Endothelial cell of umbilical vein (primary cell): ENCODE measurements around the gene RAB1B.
"Not testable (repeated sequence)": the region's sequence is repeated elsewhere in the genome, so short reads cannot be mapped to it uniquely, and the experiment has no call there.

Source experiments
- EZH2 ChIP-seq: IDR thresholded peaks from 2 replicates; pipeline ENCODE4 v1.6.1; 2012; ENCODE audit warnings: borderline replicate concordance, low read depth, mild to moderate bottlenecking, moderate library complexity, low read length, inconsistent platforms; ENCODE audit not compliant: severe bottlenecking
- FOS ChIP-seq: IDR thresholded peaks from 2 replicates; pipeline ENCODE4 v1.6.1; 2011; ENCODE audit warnings: mild to moderate bottlenecking, low read length, moderate library complexity, borderline replicate concordance; ENCODE audit not compliant: insufficient read depth
- JUN ChIP-seq: IDR thresholded peaks from 2 replicates; pipeline ENCODE4 v1.6.1; 2011; ENCODE audit warnings: borderline replicate concordance, low read depth; ENCODE audit not compliant: insufficient read length, insufficient read depth
- POLR2A ChIP-seq: IDR thresholded peaks from 2 replicates; pipeline ENCODE4 v1.6.1; 2012; ENCODE audit warnings: low read depth, mild to moderate bottlenecking, control low read depth, low read length
- POLR2AphosphoS5 ChIP-seq: IDR thresholded peaks from 2 replicates; pipeline ENCODE4 v1.6.1; 2012; ENCODE audit warnings: low read depth, mild to moderate bottlenecking, control low read depth, low read length, moderate library complexity; ENCODE audit not compliant: insufficient read depth
- TF ChIP-seq, protein P1 (sequence below), 2 donors: IDR thresholded peaks; 1 replicate in 1 of 2; 2 replicates in 1 of 2; pipeline ENCODE4 v1.5.1; 2011; ENCODE audit warnings: low read length in 2 of 2, mild to moderate bottlenecking in 2 of 2, moderate library complexity in 2 of 2, control low read depth in 1 of 2, inconsistent platforms in 1 of 2, low read depth in 1 of 2; ENCODE audit not compliant: insufficient read depth in 1 of 2; ENCODE audit errors: extremely low read depth in 1 of 2
- TF ChIP-seq, protein P2 (sequence below): IDR thresholded peaks from 2 replicates; pipeline ENCODE4 v1.6.1; 2011; ENCODE audit not compliant: insufficient read depth, insufficient read length

DNA sequence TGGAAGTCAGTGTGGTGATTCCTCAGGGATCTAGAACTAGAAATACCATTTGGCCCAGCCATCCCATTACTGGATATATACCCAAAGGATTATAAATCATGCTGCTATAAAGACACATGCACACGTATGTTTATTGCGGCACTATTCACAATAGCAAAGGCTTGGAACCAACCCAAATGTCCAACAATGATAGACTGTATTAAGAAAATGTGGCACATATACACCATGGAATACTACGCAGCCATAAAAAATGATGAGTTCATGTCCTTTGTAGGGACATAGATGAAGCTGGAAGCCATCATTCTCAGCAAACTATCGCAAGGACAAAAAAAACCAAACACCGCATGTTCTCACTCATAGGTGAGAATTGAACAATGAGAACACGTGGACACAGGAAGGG is 52.3 kb downstream of the RAB1B start:
- TF ChIP-seq POLR2A, JUN, EZH2, POLR2AphosphoS5, FOS: not testable (repeated sequence)
- TF ChIP-seq, protein P1, sequence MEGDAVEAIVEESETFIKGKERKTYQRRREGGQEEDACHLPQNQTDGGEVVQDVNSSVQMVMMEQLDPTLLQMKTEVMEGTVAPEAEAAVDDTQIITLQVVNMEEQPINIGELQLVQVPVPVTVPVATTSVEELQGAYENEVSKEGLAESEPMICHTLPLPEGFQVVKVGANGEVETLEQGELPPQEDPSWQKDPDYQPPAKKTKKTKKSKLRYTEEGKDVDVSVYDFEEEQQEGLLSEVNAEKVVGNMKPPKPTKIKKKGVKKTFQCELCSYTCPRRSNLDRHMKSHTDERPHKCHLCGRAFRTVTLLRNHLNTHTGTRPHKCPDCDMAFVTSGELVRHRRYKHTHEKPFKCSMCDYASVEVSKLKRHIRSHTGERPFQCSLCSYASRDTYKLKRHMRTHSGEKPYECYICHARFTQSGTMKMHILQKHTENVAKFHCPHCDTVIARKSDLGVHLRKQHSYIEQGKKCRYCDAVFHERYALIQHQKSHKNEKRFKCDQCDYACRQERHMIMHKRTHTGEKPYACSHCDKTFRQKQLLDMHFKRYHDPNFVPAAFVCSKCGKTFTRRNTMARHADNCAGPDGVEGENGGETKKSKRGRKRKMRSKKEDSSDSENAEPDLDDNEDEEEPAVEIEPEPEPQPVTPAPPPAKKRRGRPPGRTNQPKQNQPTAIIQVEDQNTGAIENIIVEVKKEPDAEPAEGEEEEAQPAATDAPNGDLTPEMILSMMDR (IDR thresholded peaks at IDR 0.05; ENCODE audit: extremely low read depth in 1 of 2, insufficient read depth in 1 of 2, low read depth in 1 of 2, low read length in 2 of 2): not testable (repeated sequence)
- TF ChIP-seq, protein P2, sequence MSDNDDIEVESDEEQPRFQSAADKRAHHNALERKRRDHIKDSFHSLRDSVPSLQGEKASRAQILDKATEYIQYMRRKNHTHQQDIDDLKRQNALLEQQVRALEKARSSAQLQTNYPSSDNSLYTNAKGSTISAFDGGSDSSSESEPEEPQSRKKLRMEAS: not testable (repeated sequence)
